Fibroblast of mammary gland (primary cell): ENCODE data around the gene MIPEP.
"Not testable (repeated sequence)": the region's sequence is repeated elsewhere in the genome, so short reads cannot be mapped to it uniquely, and the experiment has no call there.

Source experiments
- DNase-seq: peaks from one replicate; pipeline ENCODE4 v3.0.0-alpha.2; 2010; ENCODE audit warnings: low read depth
- H3K4me3 ChIP-seq: 2 replicates; pipeline ENCODE4 v1.5.1; 2011; ENCODE audit warnings: low read depth, mild to moderate bottlenecking, low read length, moderate library complexity; ENCODE audit not compliant: control insufficient read depth
- CTCF ChIP-seq: conservative IDR thresholded peaks from 2 replicates; pipeline ENCODE4 v1.5.1; 2011; ENCODE audit warnings: low read depth, low read length, inconsistent platforms; ENCODE audit not compliant: control insufficient read depth, insufficient read depth

MIPEP gene

GRCh38 chr13:23902975-23903905 lies 14.0 kb upstream of the MIPEP start:
- DNase-seq = no peak
- H3K4me3 ChIP-seq = peak overlapping the region; percentile 23
- no peak for TF ChIP-seq CTCF

GRCh38 chr13:23901365-23901764 lies 12.2 kb upstream of the MIPEP start:
- no peak for TF ChIP-seq CTCF
- no peak overlapping the region for H3K4me3 ChIP-seq
- DNase-seq = peak; percentile 11

GRCh38 chr13:23899555-23899954 lies 10.4 kb upstream of the MIPEP start:
- peak; percentile 79 for TF ChIP-seq CTCF
- no peak overlapping the region for H3K4me3 ChIP-seq
- peak; percentile 66 for DNase-seq

- TF ChIP-seq CTCF = no peak
- no peak overlapping the region for H3K4me3 ChIP-seq
- DNase-seq = peak; percentile 57
Measured at GRCh38 chr13:23898101-23898500, 8.9 kb upstream of the MIPEP start.

GRCh38 chr13:23897452-23897919 lies 8.3 kb upstream of the MIPEP start, which contains the start of gene C1QTNF9B:
Gene C1QTNF9B, minus strand, starts transcription at chr13:23897502.
- H3K4me3 ChIP-seq, DNase-seq: not testable (repeated sequence)

GRCh38 chr13:23894746-23895145 lies 5.5 kb upstream of the MIPEP start:
- not testable (repeated sequence) for DNase-seq, H3K4me3 ChIP-seq

- H3K4me3 ChIP-seq, DNase-seq: not testable (repeated sequence)
Measured at GRCh38 chr13:23893791-23894190, 4.6 kb upstream of the MIPEP start.

GRCh38 chr13:23889615-23890607 lies 711 bp upstream of the MIPEP start:
- DNase-seq = no peak

GRCh38 chr13:23884361-23884760 lies 4.8 kb downstream of the MIPEP start:
- not testable (repeated sequence) for H3K4me3 ChIP-seq, DNase-seq

More at GRCh38 chr13:23889615-23890607, 711 bp upstream of the MIPEP start:
- H3K4me3 ChIP-seq = peak overlapping the region; percentile 91
- peak; percentile 10 for TF ChIP-seq CTCF
